ENCODE measurements around the gene SH3YL1.

Gene SH3YL1

GRCh38 chr2:248724-249123 lies 15.1 kb downstream of the SH3YL1 start:
- DNase-seq (ENCODE audit: extremely low spot score): no peak
- POLR2A ChIA-PET: no interaction called here
- TF ChIP-seq L3MBTL2 (conservative IDR thresholded peaks at IDR 0.05) (no peak), FOXA1 (IDR thresholded peaks at IDR 0.05) (no peak), PKNOX1 (IDR thresholded peaks at IDR 0.05) (no peak), SUZ12 (IDR thresholded peaks at IDR 0.05) (no peak), HDGF (IDR thresholded peaks at IDR 0.05; ENCODE audit: borderline replicate concordance) (no peak), LEF1 (IDR thresholded peaks at IDR 0.05; ENCODE audit: borderline replicate concordance) (no peak), ZNF384 (IDR thresholded peaks at IDR 0.05) (no peak), FOXK2 (IDR thresholded peaks at IDR 0.05) (no peak), NFRKB (IDR thresholded peaks at IDR 0.05) (no peak), CTBP1 (IDR thresholded peaks at IDR 0.05; ENCODE audit: borderline replicate concordance) (no peak), ARNT (IDR thresholded peaks at IDR 0.05) (no peak), ELF4 (IDR thresholded peaks at IDR 0.05) (no peak), SP1 (IDR thresholded peaks at IDR 0.05) (no peak), TARDBP (IDR thresholded peaks at IDR 0.05) (no peak), FOXM1 (IDR thresholded peaks at IDR 0.05; ENCODE audit: borderline replicate concordance) (no peak), BHLHE40 (IDR thresholded peaks at IDR 0.05; ENCODE audit: borderline replicate concordance) (no peak)
- CTCF ChIA-PET: no interaction called here

DNA sequence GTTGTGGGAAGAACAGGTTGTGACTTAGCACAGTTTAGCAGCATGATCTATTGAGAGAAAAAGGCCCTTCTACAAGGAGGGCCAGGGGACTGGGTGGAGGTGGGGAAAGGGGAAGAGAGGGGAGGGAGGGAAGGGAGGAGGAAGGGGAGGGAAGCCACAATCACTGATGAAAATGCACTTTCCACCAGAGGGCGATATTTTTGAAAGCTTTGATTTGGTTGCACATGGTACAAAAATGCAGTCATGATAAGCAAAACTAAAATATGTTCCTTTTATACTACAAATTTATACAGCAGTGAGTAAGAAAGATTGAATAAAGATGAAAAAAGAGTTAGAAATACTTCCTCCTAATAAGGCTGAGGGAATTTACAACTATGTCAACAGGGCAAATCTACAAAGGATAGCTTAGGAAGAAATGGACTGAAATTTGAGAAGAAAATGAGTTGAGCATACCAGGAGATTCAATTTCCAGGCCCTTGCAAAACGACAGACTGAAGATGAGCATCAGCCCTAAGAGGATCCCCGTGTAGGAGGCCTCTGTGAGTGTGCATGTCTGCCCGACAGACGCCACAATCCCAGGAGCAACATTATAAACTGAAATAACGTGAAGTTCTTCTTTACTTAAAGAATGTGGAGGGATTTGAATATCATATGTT lies 17.2 kb downstream of the SH3YL1 start:
- POLR2A ChIA-PET: no interaction called here
- peak; percentile 31 for DNase-seq (ENCODE audit: extremely low spot score)
- CTCF ChIA-PET: interaction anchor here (0.5 to 1.1 kb wide), 3 partner anchors 9 to 42 kb away, joined by 3 to 4 read pairs (median 3); no protein-coding TSS in a partner anchor
- TF ChIP-seq PKNOX1 (IDR thresholded peaks at IDR 0.05) (no peak), ZNF384 (IDR thresholded peaks at IDR 0.05) (no peak), ARNT (IDR thresholded peaks at IDR 0.05) (no peak)

DNA sequence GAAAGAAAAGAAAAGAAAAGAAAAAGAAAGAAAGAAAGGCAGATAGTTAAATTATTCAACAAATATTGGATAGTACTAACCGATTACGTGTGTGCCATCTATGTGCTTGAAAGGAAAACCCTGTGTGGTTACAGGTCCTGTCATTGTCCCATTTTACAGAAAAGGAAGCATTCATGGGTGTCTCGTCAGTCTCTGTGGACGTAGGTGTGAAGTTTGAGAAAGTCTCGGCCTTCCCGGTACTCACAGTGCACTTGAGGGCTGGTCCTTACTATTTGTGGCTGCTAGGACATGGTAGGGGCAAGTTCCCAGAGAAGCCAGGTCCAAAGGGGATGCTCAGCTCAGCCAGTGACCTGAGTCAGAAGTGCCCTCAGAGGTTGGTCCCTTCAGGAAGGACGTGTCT lies 19.3 kb downstream of the SH3YL1 start:
- ChIA-PET CTCF (interaction anchor here (0.6 kb wide), 1 partner anchor 40 kb away, joined by 3 read pairs; no protein-coding TSS in a partner anchor), POLR2A (no interaction called here)
- DNase-seq (ENCODE audit: extremely low spot score): no peak
- TF ChIP-seq ZNF384 (IDR thresholded peaks at IDR 0.05) (no peak), LEF1 (IDR thresholded peaks at IDR 0.05; ENCODE audit: borderline replicate concordance) (no peak), ARNT (IDR thresholded peaks at IDR 0.05) (no peak)

DNA sequence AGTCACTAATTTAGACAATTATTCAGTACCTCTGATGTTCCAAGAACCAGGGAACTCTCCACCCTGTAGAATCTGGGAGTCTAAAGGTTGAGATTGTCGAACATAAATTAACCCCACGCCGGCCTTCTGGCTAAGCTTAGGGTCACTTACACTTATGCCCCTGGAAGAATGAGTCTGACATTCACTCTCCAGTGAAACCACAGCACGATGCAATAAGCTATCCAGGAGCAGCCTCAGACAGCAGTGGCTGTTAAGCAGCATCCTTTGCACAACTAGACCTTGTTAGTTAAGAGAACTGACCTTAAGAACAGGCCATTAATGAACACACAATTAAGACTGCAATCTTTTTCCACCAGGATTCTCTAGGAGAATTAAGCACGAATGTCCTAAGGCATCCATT lies 25.0 kb downstream of the SH3YL1 start:
- TF ChIP-seq L3MBTL2 (conservative IDR thresholded peaks at IDR 0.05) (no peak), FOXK2 (IDR thresholded peaks at IDR 0.05) (no peak), ELF4 (IDR thresholded peaks at IDR 0.05) (no peak), TARDBP (IDR thresholded peaks at IDR 0.05) (no peak), SUZ12 (IDR thresholded peaks at IDR 0.05) (no peak), SP1 (IDR thresholded peaks at IDR 0.05) (no peak), NFRKB (IDR thresholded peaks at IDR 0.05) (no peak), CTBP1 (IDR thresholded peaks at IDR 0.05; ENCODE audit: borderline replicate concordance) (no peak), ARNT (IDR thresholded peaks at IDR 0.05) (no peak)
- DNase-seq (ENCODE audit: extremely low spot score): no peak
- POLR2A ChIA-PET: no interaction called here
- CTCF ChIA-PET: no interaction called here

GRCh38 chr2:238431-238830 lies 25.4 kb downstream of the SH3YL1 start:
- CTCF ChIA-PET: no interaction called here
- no peak for DNase-seq (ENCODE audit: extremely low spot score)
- POLR2A ChIA-PET: no interaction called here
- TF ChIP-seq SUZ12 (IDR thresholded peaks at IDR 0.05): no peak

DNA sequence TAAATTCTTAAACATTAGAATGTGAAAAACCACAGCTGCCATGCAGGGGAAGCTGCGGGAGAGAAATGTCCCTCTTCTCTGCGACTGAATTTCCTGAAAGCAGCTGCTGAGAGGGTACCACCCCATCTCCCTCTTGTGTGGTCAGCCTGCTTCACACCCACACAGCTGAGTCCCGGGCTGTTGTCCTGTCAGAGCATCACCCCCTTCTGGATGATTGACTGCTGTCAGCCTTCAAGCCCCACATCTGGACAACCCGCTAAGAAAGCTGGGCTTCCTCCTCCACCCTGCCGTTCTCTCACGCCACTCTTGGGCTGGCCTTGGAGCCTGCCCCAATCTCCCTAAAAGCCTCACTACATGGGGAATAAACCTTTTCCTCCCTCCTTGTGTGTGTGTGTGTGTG lies 26.0 kb downstream of the SH3YL1 start:
- POLR2A ChIA-PET: no interaction called here
- TF ChIP-seq SUZ12 (IDR thresholded peaks at IDR 0.05) (no peak), LEF1 (IDR thresholded peaks at IDR 0.05; ENCODE audit: borderline replicate concordance) (no peak), ELF4 (IDR thresholded peaks at IDR 0.05) (no peak), ZNF384 (IDR thresholded peaks at IDR 0.05) (no peak), FOXM1 (IDR thresholded peaks at IDR 0.05; ENCODE audit: borderline replicate concordance) (no peak), NFRKB (IDR thresholded peaks at IDR 0.05) (no peak), CTBP1 (IDR thresholded peaks at IDR 0.05; ENCODE audit: borderline replicate concordance) (no peak), FOXK2 (IDR thresholded peaks at IDR 0.05) (no peak), HDGF (IDR thresholded peaks at IDR 0.05; ENCODE audit: borderline replicate concordance) (no peak), TARDBP (IDR thresholded peaks at IDR 0.05) (no peak), L3MBTL2 (conservative IDR thresholded peaks at IDR 0.05) (no peak), SP1 (IDR thresholded peaks at IDR 0.05) (no peak), PKNOX1 (IDR thresholded peaks at IDR 0.05) (no peak), FOXA1 (IDR thresholded peaks at IDR 0.05) (no peak), ARNT (IDR thresholded peaks at IDR 0.05) (no peak), BHLHE40 (IDR thresholded peaks at IDR 0.05; ENCODE audit: borderline replicate concordance) (no peak)
- CTCF ChIA-PET: no interaction called here
- DNase-seq (ENCODE audit: extremely low spot score): no peak

DNA sequence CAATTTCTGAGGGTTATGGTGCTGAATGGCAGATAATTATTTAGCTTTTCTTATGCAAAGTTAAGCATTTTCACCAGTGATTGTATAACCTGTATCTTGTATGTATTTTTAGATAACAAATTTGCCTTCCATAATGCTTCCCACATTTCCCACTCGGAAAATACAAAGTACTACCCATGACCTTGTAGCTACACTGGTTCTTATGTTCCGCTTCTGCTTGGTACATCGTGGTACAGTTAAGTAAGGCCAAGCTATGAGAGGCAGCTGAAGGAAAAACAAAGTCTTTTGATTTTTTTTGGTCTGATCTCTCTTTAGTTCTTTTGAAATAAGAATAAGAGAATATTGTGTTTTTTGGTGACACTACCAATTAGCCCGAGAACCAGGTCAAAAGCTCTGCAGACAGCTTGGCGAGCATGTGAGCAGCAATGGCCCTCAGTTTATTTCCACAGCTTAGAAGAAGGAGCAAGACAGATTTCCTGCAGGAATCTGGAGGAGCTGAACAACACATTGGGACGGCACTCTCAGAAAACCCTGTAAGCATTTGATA lies 26.8 kb downstream of the SH3YL1 start:
- POLR2A ChIA-PET: no interaction called here
- CTCF ChIA-PET: no interaction called here
- TF ChIP-seq ELF4 (IDR thresholded peaks at IDR 0.05) (no peak), CTBP1 (IDR thresholded peaks at IDR 0.05; ENCODE audit: borderline replicate concordance) (no peak), PKNOX1 (IDR thresholded peaks at IDR 0.05) (no peak), FOXA1 (IDR thresholded peaks at IDR 0.05) (no peak), BHLHE40 (IDR thresholded peaks at IDR 0.05; ENCODE audit: borderline replicate concordance) (no peak), SP1 (IDR thresholded peaks at IDR 0.05) (no peak), FOXM1 (IDR thresholded peaks at IDR 0.05; ENCODE audit: borderline replicate concordance) (no peak), ZNF384 (IDR thresholded peaks at IDR 0.05) (no peak), SUZ12 (IDR thresholded peaks at IDR 0.05) (no peak), TARDBP (IDR thresholded peaks at IDR 0.05) (no peak), LEF1 (IDR thresholded peaks at IDR 0.05; ENCODE audit: borderline replicate concordance) (no peak), ARNT (IDR thresholded peaks at IDR 0.05) (no peak), NFRKB (IDR thresholded peaks at IDR 0.05) (no peak), L3MBTL2 (conservative IDR thresholded peaks at IDR 0.05) (no peak)

More for the DNA sequence above, 26.8 kb downstream of the SH3YL1 start:
- DNase-seq (ENCODE audit: extremely low spot score): no peak
